Hematopoietic multipotent progenitor cell treated with erythropoietin and hydrocortisone succinate and interleukin-3 and kit ligand, for 17 days (in vitro differentiated cells): ENCODE measurements around the gene SYNE3.
A peak's percentile ranks its signal among the peaks of the same experiment; 100 is the strongest.

Source experiments
- DNase-seq: peaks from one replicate; pipeline ENCODE4 v3.0.0-alpha.2; 2015; ENCODE audit warnings: low spot score

Gene SYNE3

GRCh38 chr14:95540236-95540855 is 23.9 kb upstream of the SYNE3 start:
- DNase-seq: peak; percentile 72

DNA sequence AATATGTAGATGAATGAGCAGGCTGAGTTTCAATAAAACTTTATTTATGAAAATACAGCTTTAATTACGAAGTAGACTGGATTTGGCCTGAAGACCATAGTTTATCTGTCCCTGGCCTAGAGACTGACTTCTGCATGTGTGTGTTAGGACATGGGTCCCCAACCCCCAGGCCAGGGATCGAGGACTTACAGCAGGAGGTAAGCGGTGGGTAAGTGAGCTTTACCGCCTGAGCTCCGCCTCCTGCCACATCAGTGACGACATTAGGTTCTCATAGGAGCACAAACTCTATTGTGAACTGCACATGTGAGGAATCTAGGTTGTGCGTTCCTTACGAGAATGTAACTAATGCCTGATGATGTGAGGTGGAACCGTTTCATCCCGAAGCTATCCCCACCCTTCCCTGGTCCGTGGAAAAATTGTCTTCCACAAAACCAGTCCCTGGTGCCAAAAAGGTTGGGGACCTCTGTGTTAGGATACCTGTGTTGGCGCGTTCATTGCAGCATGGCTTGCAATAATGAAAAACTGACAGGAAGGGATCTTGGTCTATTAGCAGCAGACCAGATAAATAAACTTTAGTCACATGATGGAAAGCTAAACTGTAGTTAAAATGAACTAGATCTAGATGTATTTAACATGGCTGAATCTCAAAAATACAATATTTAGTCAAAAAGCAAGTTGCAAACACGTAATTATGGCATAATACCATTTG is 22.5 kb upstream of the SYNE3 start:
- DNase-seq: peak; percentile 71

DNA sequence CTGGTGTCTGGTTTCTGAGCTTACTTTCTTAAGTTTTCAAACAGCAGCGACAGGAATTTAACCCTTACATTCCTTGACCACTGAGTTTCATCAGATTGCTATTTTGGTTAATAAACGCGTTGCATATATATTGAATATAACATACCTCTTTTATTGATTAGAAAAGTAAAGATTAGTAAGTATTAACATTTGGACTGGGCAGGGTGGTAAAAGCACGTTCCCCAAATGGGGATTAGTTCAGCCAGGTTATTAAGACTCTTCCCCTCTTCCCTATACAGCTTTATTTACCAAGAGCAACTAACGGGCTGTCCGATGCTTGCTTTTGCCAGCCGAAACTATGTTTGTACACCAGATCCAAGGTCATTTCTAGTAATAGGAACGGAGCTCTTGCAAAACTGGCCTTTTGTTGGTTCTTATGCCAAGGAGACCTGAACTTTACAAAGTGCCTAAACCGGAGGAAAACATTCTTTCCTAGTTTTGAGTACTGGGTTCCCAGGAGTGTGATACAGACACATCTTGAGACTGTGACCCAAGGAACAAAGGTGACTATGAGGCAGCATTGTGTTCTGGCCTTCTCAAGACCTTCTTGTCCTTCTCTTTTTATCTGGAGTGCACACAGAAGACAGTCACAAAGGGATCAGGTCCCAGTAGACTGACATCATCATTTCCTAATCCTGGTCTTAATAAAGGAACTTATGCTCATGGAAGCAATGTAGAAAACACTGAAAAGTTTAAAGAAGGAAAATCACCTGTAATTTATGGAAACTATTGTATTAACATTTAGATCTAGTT is 21.0 kb upstream of the SYNE3 start:
- peak; percentile 69 for DNase-seq

DNA sequence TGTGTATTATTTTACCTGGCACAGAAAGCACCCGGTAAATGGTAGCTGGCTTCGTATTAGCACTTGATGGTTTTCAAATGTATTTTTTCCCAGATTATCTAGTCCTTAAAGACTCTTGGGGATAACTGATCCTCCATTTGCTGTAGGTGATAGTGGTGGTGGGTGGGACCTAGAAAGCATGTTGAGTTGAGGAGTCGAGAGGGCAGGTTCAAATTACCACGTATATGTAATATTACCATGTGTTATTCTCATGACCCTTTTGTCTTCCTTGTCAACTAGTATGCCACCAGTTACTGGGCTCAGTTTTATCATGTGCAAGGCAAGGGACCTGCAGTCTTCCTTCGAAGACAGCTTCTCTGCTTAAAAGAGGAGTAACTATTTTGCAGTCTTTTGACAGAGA is 20.2 kb upstream of the SYNE3 start:
- DNase-seq: peak; percentile 74

GRCh38 chr14:95536036-95536593 is 19.7 kb upstream of the SYNE3 start:
- peak; percentile 70 for DNase-seq

DNA sequence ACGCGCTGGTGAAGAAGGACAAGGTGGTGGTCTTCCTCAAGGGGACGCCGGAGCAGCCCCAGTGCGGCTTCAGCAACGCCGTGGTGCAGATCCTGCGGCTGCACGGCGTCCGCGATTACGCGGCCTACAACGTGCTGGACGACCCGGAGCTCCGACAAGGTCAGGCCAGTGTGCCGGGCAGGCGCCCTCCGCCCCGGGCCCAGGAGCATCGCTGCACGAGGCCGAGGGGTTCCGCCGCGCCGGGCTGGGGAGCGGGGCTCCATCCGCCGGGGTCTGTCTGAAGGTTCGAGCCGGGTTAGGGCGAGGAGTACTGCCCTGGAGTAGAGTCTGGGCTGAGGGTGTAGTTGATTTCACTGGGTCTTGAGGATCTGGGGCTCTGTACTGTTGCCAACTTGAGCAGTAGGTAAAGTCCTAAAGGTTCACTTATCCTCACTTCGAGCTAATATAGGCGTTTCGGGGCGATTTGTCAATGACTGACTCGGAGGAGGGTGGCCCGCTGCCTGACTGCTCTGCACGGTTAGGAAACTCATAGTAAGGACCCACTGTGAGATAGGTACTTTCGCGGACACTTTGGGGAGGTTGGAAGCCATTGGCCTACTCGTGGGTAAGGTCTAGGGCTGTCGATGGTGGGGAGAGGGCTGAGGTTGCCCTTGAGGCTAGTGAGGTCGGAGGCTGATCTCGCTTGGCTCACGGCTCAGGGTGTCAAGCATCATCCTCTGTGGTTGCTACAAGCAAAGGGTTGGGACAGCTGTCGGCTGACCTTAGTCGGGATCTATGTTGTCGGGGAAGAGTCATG is 19.0 kb upstream of the SYNE3 start:
- peak; percentile 70 for DNase-seq

DNA sequence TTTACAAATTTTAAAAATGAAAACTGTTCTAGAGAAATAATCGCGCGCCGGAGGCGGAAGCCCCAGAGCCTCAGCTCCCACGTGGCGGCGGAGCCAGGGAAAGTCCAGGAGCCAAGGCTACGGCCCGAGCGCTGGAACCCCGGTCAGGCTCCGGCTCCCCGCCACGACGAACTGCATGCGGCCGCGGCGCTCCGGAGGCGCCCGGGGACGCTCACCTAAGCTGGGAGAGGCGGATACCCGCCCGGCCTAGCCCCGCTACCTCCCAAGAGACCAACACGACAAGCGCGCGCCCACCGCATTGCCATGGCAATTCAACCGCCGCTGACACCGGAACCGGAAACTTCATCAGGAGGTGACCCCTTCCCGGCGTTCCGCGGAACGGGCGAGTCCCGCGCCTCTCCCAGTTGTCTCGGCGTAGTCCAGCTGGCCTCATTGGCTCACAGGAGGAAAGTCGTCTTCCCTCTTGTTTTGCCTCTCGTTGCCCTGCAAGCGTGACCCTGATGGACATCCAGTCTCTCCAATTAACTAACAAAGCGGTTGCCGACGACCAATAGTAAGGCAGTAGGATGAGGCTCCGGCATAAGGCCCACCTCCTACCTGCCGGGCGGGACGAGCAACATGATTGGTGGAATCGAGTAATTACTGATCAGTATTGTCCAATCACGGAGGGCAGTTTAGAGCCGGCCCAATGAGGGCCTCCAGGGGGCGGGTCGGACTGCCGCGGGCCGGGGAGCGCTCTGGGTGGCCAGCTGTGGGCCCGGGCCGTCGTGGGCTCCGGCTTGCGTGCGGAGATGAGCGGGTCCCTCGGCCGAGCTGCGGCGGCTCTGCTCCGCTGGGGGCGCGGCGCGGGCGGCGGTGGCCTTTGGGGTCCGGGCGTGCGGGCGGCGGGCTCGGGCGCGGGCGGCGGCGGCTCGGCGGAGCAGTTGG is 18.1 kb upstream of the SYNE3 start, which contains the start of gene GLRX5:
Gene GLRX5 (plus strand): TSS at position 752 of the 927 bp plus-strand sequence. CDS start 40 bp downstream, at position 792.
- peak; percentile 100 for DNase-seq

GRCh38 chr14:95533822-95534221 is 17.4 kb upstream of the SYNE3 start:
- peak; percentile 73 for DNase-seq

DNA sequence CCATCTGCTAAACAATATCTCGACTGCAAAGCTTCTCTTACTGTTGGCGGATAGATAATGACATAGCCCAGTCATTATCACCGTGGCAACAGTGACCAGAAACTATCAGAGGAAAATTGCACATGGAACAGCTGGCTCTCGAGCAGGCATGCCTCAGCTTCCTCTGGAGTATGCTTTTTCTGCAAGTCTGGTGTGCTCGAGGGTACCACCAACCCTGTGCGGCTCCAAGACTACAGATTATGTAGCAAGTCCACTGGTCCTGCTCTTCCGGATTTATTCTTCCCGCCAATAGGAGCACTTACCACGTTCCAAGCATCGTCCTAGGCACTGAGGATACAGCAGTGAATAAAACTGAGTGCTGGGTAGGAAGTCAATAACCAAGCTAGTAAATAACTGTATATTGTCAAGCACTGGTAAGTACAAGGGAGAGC is 17.0 kb upstream of the SYNE3 start:
- peak; percentile 85 for DNase-seq

DNA sequence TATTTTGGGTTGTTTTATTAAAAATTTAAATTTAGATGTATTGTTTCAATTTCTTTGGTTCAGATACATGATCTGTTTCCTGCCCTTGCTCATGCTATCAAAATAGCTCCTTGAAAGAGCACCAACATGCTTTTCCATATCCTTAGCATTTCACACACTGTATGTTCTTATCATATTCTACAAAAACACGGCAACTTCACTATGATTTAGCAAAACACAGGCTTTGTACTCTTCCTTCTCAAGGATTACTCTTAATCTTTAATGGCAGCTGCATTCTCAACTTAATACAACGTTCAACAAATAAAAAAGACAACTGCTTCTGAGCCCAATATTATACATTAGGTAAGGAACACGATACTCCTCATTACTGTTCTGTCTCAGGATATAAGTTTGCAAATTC is 15.5 kb upstream of the SYNE3 start:
- peak; percentile 81 for DNase-seq

GRCh38 chr14:95531473-95531872 is 15.0 kb upstream of the SYNE3 start:
- DNase-seq: peak; percentile 91

GRCh38 chr14:95530473-95531276 is 14.2 kb upstream of the SYNE3 start:
- DNase-seq: peak; percentile 71

- DNase-seq: peak; percentile 51
Observed at GRCh38 chr14:95529216-95529615, 12.8 kb upstream of the SYNE3 start.

GRCh38 chr14:95527387-95528002 is 11.0 kb upstream of the SYNE3 start:
- peak; percentile 85 for DNase-seq

GRCh38 chr14:95526483-95527386 is 10.3 kb upstream of the SYNE3 start:
- DNase-seq: peak; percentile 75

- DNase-seq: no peak
Observed at GRCh38 chr14:95525999-95526398, 9.5 kb upstream of the SYNE3 start.

GRCh38 chr14:95524706-95525512 is 8.5 kb upstream of the SYNE3 start:
- peak; percentile 52 for DNase-seq
